ENCODE data around the gene MS4A6E. TPM values are rescaled to one million over a fixed set of nuclear protein-coding genes. Genes with fewer than 3 reads are reported as not detected.

MS4A6E gene
- total RNA-seq, 1 experiment from 2014 or later, result not detected

- no peak for TF ChIP-seq POLR2AphosphoS5 (IDR thresholded peaks at IDR 0.05; ENCODE audit: low read depth, low read length)
- no peak for TF ChIP-seq ZFX (IDR thresholded peaks at IDR 0.05)
- TF ChIP-seq ATF3 (IDR thresholded peaks at IDR 0.05), result no peak
- no peak for TF ChIP-seq CEBPB (IDR thresholded peaks at IDR 0.05; ENCODE audit: low read depth)
- no peak for TF ChIP-seq SRF (IDR thresholded peaks at IDR 0.05; ENCODE audit: low read depth)
- no peak for TF ChIP-seq RAD21 (IDR thresholded peaks at IDR 0.05; ENCODE audit: low read depth)
- no peak for TF ChIP-seq YY1 (IDR thresholded peaks at IDR 0.05; ENCODE audit: extremely low read depth, insufficient replicate concordance, low read depth, low read length)
- no peak for TF ChIP-seq SP1 (IDR thresholded peaks at IDR 0.05; ENCODE audit: low read depth)
These were observed 30.7 kb downstream of the MS4A6E start (continued) for GRCh38 chr11:60357771-60358170.

- no peak overlapping the region for H2AFZ ChIP-seq (ENCODE audit: low read depth, low read length, poor library complexity, severe bottlenecking)
- no TSS peak for BruUV-seq (replicated peaks)
- POLR2A ChIA-PET, result no interaction called here
These were observed 33.6 kb downstream of the MS4A6E start for GRCh38 chr11:60360621-60361020.

More at GRCh38 chr11:60360621-60361020, 33.6 kb downstream of the MS4A6E start:
- Histone ChIP-seq H3K9ac (ENCODE audit: low read length) (no peak overlapping the region), H3K4me2 (ENCODE audit: low read length) (no peak overlapping the region), H4K20me1 (ENCODE audit: insufficient read depth) (no peaks in the 10 kb centered on the region), H3K79me2 (ENCODE audit: insufficient read depth, low read length) (no peaks in the 10 kb centered on the region), H3K36me3 (ENCODE audit: control insufficient read depth in 1 of 2, insufficient read depth in 2 of 2, low read length in 2 of 2) (no peaks in the 10 kb centered on the region), H3K4me3 (replicated peaks in 1 of 2; ENCODE audit: low read depth in 1 of 2, low read length in 2 of 2) (no peak overlapping the region), H3K4me1 (ENCODE audit: control insufficient read depth in 1 of 2, insufficient read depth in 2 of 2, low read length in 2 of 2) (no peaks in the 10 kb centered on the region), H3K9me2 (ENCODE audit: insufficient read depth) (no peaks in the 10 kb centered on the region), H3K9me3 (ENCODE audit: control insufficient read depth in 1 of 2, insufficient read depth in 1 of 2, low read depth in 1 of 2, low read length in 2 of 2) (peaks cover 0 to 5% of the 10 kb centered on the region in 2 experiments; a peak in 1 of 4 replicates), H3K27me3 (ENCODE audit: insufficient read depth, low read length) (peaks cover 7% of the 10 kb centered on the region; the same call in 1 of the 2 replicates), H3K27ac (ENCODE audit: low read depth, low read length) (no peak overlapping the region)
- RAD21 ChIA-PET (ENCODE audit: low non-redundant PET in 1 of 2, low total read pairs in 2 of 2, uncharacterized antibody in 2 of 2, unreplicated experiment in 2 of 2), result no interaction called here
- DNase-seq (ENCODE audit: low read depth, low spot score) (no peak), ATAC-seq (no peak)
- intact Hi-C loops (cut with micrococcal nuclease), result no loop called here
- CTCF ChIA-PET, result no interaction called here
- TF ChIP-seq JUND (IDR thresholded peaks at IDR 0.05), result no peak
- TF ChIP-seq EZH2 (IDR thresholded peaks at IDR 0.05), result no peak
- TF ChIP-seq ZNF274 (IDR thresholded peaks at IDR 0.05; ENCODE audit: low read depth, low read length), result no peak
- TF ChIP-seq REST (IDR thresholded peaks at IDR 0.05; ENCODE audit: low read depth), result no peak

All from HCT116 (cell line).